DND-41 (cell line): ENCODE results near the gene ALDOA.

ENCODE experiments used
- ATAC-seq: fragments of 200-7000 bp; cut with Tn5 transposase; 3 replicates; pipeline ENCODE4 v1.9.1; 2021; ENCODE audit warnings: low read depth; ENCODE audit not compliant: insufficient read depth
- DNase-seq: peaks from one replicate; pipeline ENCODE4 v3.0.0-alpha.2; 2020
- H2AFZ ChIP-seq: 2 replicates; pipeline ENCODE4 v1.6.0; 2012; ENCODE audit warnings: low read depth, low read length
- H3K27ac ChIP-seq: 2 replicates; pipeline ENCODE4 v1.5.1; 2012; ENCODE audit warnings: low read length, inconsistent platforms
- H3K27me3 ChIP-seq: fragments of 200-600 bp; sonication (generic); 2 replicates; pipeline ENCODE4 v1.6.0; 2012; ENCODE audit warnings: low read length, mild to moderate bottlenecking, inconsistent platforms; ENCODE audit not compliant: insufficient read depth, poor library complexity
- H3K36me3 ChIP-seq: 2 replicates; pipeline ENCODE4 v1.5.1; 2012; ENCODE audit warnings: low read length, inconsistent platforms; ENCODE audit not compliant: insufficient read depth
- H3K4me1 ChIP-seq: 2 replicates; pipeline ENCODE4 v1.5.1; 2012; ENCODE audit warnings: mild to moderate bottlenecking, low read length; ENCODE audit not compliant: insufficient read depth
- H3K4me2 ChIP-seq: 2 replicates; pipeline ENCODE4 v1.6.0; 2012; ENCODE audit warnings: mild to moderate bottlenecking, moderate library complexity, low read length, inconsistent platforms; ENCODE audit not compliant: insufficient read depth
- H3K4me3 ChIP-seq, 2 experiments: fragments of 200-600 bp in 1 of 2; shearing (Covaris generic) in 1 of 2; 2 replicates each; pipeline ENCODE4 v1.5.1; 2012 to 2016; ENCODE audit warnings: inconsistent platforms in 2 of 2, low read length in 2 of 2, mild to moderate bottlenecking in 2 of 2, low read depth in 1 of 2, moderate library complexity in 1 of 2
- H3K79me2 ChIP-seq: 2 replicates; pipeline ENCODE4 v1.6.0; 2012; ENCODE audit warnings: low read length, inconsistent platforms; ENCODE audit not compliant: insufficient read depth
- H3K9ac ChIP-seq: 2 replicates; pipeline ENCODE4 v1.6.0; 2012; ENCODE audit warnings: low read depth, mild to moderate bottlenecking, inconsistent platforms, low read length, moderate library complexity
- H3K9me3 ChIP-seq: 2 replicates; pipeline ENCODE4 v1.5.1; 2012; ENCODE audit warnings: low read length, moderate library complexity, mild to moderate bottlenecking, inconsistent platforms; ENCODE audit not compliant: insufficient read depth, severe bottlenecking
- H4K20me1 ChIP-seq: 2 replicates; pipeline ENCODE4 v1.6.0; 2012; ENCODE audit warnings: low read length; ENCODE audit not compliant: insufficient read depth
- EZH2 ChIP-seq: IDR thresholded peaks from 3 replicates; pipeline ENCODE4 v1.6.1; 2012; ENCODE audit warnings: borderline replicate concordance, low read depth, mild to moderate bottlenecking, moderate library complexity, low read length, inconsistent platforms; ENCODE audit not compliant: severe bottlenecking
- TF ChIP-seq, protein P1 (sequence below): IDR thresholded peaks from 2 replicates; pipeline ENCODE4 v1.5.1; 2012; ENCODE audit warnings: borderline replicate concordance, low read length, moderate library complexity, mild to moderate bottlenecking; ENCODE audit not compliant: poor library complexity, severe bottlenecking; ENCODE audit errors: extremely low read depth

ALDOA gene

DNA sequence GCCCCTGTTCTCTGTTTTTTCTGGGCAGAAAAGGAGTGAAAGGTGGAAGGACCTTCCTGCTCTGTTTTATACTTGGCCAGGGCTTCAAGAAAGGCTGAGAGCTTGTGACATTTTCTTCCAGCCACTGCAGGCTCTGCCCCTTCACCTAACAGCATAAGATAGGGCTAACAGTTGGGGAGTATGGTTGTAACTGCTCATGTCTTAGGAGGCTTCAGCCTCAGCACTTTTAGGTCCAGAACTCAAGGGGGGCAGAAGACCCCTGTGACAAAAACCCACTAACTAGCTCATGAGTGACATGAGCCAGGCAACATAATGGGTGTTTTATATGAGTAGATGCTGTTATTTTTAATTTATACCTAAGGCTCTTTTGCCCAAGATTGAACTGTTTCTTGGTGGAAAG, 4.9 kb downstream of the ALDOA start:
- H3K27me3 ChIP-seq = no peaks in the 10 kb centered on the region
- H3K4me2 ChIP-seq = no peak overlapping the region
- peaks cover 48% of the 10 kb centered on the region for H3K79me2 ChIP-seq
- H4K20me1 ChIP-seq = peaks cover 47% of the 10 kb centered on the region
- no peak overlapping the region for H2AFZ ChIP-seq
- DNase-seq (no peak), ATAC-seq (no peak)
- no peaks in the 10 kb centered on the region for H3K9me3 ChIP-seq
- no peak overlapping the region for H3K4me3 ChIP-seq
- no peak overlapping the region for H3K27ac ChIP-seq
- H3K9ac ChIP-seq = no peak overlapping the region; the same call in 1 of the 2 replicates
- TF ChIP-seq EZH2 = no peak
- TF ChIP-seq, protein P1, sequence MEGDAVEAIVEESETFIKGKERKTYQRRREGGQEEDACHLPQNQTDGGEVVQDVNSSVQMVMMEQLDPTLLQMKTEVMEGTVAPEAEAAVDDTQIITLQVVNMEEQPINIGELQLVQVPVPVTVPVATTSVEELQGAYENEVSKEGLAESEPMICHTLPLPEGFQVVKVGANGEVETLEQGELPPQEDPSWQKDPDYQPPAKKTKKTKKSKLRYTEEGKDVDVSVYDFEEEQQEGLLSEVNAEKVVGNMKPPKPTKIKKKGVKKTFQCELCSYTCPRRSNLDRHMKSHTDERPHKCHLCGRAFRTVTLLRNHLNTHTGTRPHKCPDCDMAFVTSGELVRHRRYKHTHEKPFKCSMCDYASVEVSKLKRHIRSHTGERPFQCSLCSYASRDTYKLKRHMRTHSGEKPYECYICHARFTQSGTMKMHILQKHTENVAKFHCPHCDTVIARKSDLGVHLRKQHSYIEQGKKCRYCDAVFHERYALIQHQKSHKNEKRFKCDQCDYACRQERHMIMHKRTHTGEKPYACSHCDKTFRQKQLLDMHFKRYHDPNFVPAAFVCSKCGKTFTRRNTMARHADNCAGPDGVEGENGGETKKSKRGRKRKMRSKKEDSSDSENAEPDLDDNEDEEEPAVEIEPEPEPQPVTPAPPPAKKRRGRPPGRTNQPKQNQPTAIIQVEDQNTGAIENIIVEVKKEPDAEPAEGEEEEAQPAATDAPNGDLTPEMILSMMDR = no peak
- peaks cover 47% of the 10 kb centered on the region for H3K4me1 ChIP-seq
- H3K36me3 ChIP-seq = peaks cover 70% of the 10 kb centered on the region

DNA sequence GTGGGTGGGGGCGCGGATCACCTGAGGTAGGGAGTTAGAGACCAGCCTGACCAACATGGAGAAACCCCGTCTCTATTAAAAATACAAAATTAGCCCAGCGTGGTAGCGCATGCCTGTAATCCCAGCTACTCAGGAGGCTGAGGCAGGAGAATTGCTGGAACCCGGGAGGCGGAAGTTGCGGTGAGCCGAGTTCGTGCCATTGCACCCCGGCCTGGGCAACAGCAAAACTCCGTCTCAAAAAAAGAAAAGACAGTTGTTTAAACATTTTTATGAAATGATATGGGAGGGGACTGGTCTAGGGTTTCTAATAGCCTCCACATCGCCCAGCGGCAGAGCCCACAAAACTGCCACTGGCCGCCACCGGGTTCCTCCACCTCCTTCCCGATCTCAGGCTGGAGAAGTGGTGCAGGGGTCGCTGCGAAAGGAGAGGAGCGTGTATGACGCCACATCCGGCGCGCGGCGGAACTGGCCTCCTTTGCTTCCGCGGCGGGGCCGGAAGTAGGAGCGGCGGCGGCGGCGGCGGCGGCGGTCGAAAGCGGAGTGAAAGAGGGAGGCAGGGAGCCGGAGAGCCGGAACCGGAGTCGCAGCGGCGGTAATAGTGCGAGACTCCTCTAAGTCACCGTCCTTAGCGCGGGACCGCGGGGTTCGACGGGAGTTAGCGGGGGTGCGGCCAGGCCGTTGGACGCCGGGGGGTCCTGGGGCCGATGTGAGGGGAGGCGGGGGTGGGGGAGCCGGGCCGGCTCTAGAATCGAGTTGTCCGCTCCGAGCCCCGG, 10.1 kb downstream of the ALDOA start, which contains the start of gene PPP4C:
PPP4C (plus strand) TSS at position 492 of the 773 bp plus-strand sequence. CDS start 384 bp downstream, outside the sequence.
- no peaks in the 10 kb centered on the region for H3K9me3 ChIP-seq
- peak within 1 kb of the TSS; percentile 65 for H2AFZ ChIP-seq
- H3K4me1 ChIP-seq = peaks cover 32% of the 10 kb centered on the region
- H3K79me2 ChIP-seq = peaks cover 51% of the 10 kb centered on the region
- peak; percentile 90 for ATAC-seq
- H3K36me3 ChIP-seq = peaks cover 59% of the 10 kb centered on the region
- peak within 1 kb of the TSS; percentile 65 to 70 for H3K4me3 ChIP-seq
- H3K4me2 ChIP-seq = peak within 1 kb of the TSS; percentile 96
- H3K9ac ChIP-seq = peak within 1 kb of the TSS; percentile 73
- H3K27ac ChIP-seq = peak within 1 kb of the TSS; percentile 76
- peaks cover 35% of the 10 kb centered on the region for H4K20me1 ChIP-seq
- TF ChIP-seq, protein P1 = peak; percentile 40
- TF ChIP-seq EZH2 = no peak
- no peaks in the 10 kb centered on the region for H3K27me3 ChIP-seq
- DNase-seq = peak; percentile 90

DNA sequence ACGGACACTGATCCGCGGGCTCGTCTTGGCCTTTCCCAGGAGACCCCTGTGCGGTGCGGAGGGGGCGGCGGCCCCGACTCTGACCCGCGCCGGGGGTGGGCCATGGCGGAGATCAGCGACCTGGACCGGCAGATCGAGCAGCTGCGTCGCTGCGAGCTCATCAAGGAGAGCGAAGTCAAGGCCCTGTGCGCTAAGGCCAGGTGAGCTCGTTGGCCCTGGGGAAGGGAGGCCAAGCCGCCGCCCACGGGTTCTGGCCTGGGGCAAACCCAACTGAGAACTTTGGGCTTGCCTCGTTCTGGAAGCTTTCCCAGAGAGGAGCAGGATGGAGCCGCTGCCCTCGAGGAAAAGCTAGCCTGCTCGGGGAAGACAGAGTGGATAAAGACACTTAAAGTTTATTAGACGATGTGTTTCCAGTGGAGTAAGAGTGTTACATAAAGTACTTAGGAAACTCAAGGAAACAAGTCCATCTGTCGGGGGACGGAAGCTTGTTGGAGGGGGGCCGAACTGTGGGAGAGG, 10.8 kb downstream of the ALDOA start:
- peaks cover 57% of the 10 kb centered on the region for H3K79me2 ChIP-seq
- H2AFZ ChIP-seq = peak overlapping the region; percentile 59
- H3K36me3 ChIP-seq = peaks cover 59% of the 10 kb centered on the region
- no peaks in the 10 kb centered on the region for H3K9me3 ChIP-seq
- no peak for TF ChIP-seq EZH2
- TF ChIP-seq, protein P1 = no peak
- ATAC-seq (peak; percentile 37), DNase-seq (no peak)
- peaks cover 32% of the 10 kb centered on the region for H3K4me1 ChIP-seq
- H3K27ac ChIP-seq = peak overlapping the region; percentile 76
- H3K4me2 ChIP-seq = peak overlapping the region; percentile 96
- H4K20me1 ChIP-seq = peaks cover 41% of the 10 kb centered on the region
- H3K9ac ChIP-seq = peak overlapping the region; percentile 73
- H3K27me3 ChIP-seq = no peaks in the 10 kb centered on the region
- H3K4me3 ChIP-seq = peak overlapping the region; percentile 65 to 70
